ENCODE data around the gene ADGRA3.
A peak's percentile ranks its signal among the peaks of the same experiment; 100 is the strongest.

Gene ADGRA3

DNA sequence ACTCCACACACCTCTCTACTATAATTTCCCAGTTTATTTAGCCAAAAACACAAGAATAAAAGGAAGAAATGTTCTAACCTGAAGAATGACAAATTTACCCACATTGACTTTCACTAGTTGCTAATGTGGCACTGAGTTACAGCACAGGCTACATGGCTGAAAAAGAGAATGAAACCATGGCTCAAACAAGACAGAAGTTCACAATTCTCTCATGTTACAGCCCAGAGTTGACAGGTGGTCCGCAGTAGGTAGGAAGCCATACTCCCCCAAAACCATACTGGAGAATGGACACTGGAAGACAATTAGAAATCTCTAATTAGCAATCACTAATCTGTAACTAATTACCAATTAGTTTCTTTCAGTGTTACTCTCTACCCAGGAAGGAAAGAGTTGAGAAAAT, 170.8 kb downstream of the ADGRA3 start:
- DNase-seq, result no peak

DNA sequence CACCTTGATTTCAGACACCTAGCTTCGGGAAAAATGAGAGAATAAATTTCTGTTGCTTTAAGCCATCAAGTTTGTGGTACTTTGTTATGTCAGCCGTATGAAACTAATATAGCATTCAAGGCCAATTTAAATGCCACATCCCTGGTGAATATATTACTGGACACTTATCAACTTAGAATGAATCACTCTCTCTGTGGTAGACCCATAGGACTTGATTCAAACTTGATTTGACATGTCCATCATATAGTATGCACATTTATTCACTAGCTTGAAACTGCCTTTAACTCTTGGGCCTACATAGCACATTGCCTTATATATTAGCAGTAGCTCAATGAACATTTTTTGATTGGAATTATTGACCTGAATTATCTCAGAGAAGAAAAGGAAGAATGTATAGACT, 172.3 kb downstream of the ADGRA3 start:
- no peak for DNase-seq

DNA sequence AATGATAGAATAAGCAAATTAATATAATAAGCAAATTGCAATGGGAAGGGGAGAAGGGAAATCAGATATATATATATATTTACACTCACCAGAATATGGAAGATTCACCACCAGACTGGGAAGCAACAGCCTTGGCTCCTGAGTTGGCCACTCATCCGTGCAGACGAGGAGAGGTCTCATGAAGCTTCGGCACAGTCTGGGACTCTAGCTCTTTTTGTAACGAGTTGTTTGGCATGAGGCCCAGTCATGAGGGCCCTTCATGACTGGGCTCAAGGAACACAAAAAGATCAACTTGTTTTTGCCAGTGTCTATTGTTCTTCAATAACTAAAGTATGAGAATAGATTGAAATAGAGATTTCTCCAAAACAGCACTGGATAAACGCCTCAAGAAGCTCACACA, 176.4 kb downstream of the ADGRA3 start:
- DNase-seq, result peak in 1 of 3 experiments; percentile 63

DNA sequence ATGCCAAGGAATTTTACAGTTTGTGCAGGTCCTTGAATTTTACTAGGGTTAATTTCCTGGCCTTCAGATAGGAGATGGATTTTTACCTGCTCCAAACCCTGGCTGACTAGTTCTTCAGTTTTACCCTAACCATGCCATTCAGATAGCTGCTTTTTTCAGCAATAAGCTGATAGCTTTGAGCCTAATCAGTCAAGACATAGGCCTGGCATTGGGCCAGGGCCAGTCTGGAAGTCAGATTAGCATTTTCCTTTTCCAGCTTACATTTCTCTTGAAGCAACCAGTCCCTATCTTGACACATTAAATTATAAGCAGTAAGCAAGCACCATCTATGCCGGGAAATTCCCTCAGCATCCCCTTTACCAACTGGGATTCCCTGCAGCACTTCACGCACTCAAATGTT, 177.1 kb downstream of the ADGRA3 start:
- DNase-seq, result no peak

All from NCI-H1417 (cell line).